Activated CD4-positive, alpha-beta memory T cell treated with anti-CD3 and anti-CD28 coated beads, Interleukin-2, amount 10 ng/mL, durations not matched to agents 7 days and 5 days (primary cell): ENCODE data around the gene FOLR2. TPM values are rescaled to one million over a fixed set of nuclear protein-coding genes. Genes with fewer than 3 reads are reported as not detected.
"Not testable (repeated sequence)": the region's sequence is repeated elsewhere in the genome, so short reads cannot be mapped to it uniquely, and the experiment has no call there.

Source experiments
- CTCF ChIA-PET: fragments of 350-600 bp; sonication (Branson Sonifier 250); formaldehyde crosslinking; loops from one replicate; lab custom pipeline; 2021; ENCODE audit warnings: antibody characterized with exemption, inconsistent platforms; lab: Charles Lee
- POLR2A ChIA-PET: fragments of 350-600 bp; sonication (Branson Sonifier 250); formaldehyde crosslinking; loops from one replicate; lab custom pipeline; 2021; ENCODE audit warnings: antibody characterized with exemption; lab: Charles Lee
- DNase-seq: peaks from one replicate; pipeline ENCODE4 v3.0.0-alpha.2; 2020
- H3K27ac Mint-ChIP-seq: one replicate; pipeline ENCODE4 v1.8.0; 2021; ENCODE audit warnings: mild to moderate bottlenecking, mixed read lengths
- H3K27me3 Mint-ChIP-seq: one replicate; pipeline ENCODE4 v1.8.0; 2021; ENCODE audit warnings: mixed read lengths
- H3K36me3 Mint-ChIP-seq: one replicate; pipeline ENCODE4 v1.8.0; 2021; ENCODE audit warnings: low read depth, mixed read lengths
- H3K4me1 Mint-ChIP-seq: one replicate; pipeline ENCODE4 v1.8.0; 2021; ENCODE audit warnings: mixed read lengths
- H3K4me3 Mint-ChIP-seq: one replicate; pipeline ENCODE4 v1.8.0; 2021; ENCODE audit warnings: mild to moderate bottlenecking, mixed read lengths
- H3K9me3 Mint-ChIP-seq: one replicate; pipeline ENCODE4 v1.8.0; 2021; ENCODE audit warnings: mixed read lengths
- total RNA-seq, 2 experiments: library from RNA; stranded (reverse); gene quantifications; one replicate each; pipeline ENCODE4 v1.2.3, GENCODE V29; 2021

FOLR2 gene
- total RNA-seq = not detected

DNA sequence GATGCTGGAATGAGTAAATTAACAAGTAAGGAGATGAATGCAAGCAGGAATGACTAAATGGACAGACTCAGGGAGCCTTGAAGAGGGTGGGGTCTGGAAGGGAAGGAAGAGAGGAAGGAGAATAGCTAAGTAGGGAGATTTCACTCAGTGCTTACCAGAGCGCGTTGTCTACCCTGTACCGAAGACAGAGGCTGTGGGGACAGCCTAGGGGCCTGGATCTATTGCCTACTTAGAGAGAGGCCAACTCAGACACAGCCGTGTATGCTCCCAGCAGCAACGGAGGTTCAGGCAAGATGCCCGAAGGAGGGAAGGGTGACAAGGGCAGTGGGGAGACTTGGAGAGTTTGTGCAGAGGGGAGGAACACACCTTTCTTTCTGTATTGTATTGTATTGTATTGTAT lies at the start of gene FOLR2:
FOLR2 (plus strand) TSS at position 157 of the 400 bp plus-strand sequence. CDS start 1,791 bp downstream, outside the sequence.
- Mint-ChIP-seq H3K36me3 (no peaks in the 10 kb centered on the region), H3K9me3 (no peaks in the 10 kb centered on the region), H3K4me3 (no peak within 1 kb of the TSS), H3K27me3 (peaks cover 47% of the 10 kb centered on the region), H3K27ac (no peak within 1 kb of the TSS), H3K4me1 (peaks cover 17% of the 10 kb centered on the region)
- ChIA-PET POLR2A (no interaction called here), CTCF (interaction anchor here (1.3 kb wide), 1 partner anchor 199 kb away, joined by 3 read pairs; no protein-coding TSS in a partner anchor)
- DNase-seq = no peak

DNA sequence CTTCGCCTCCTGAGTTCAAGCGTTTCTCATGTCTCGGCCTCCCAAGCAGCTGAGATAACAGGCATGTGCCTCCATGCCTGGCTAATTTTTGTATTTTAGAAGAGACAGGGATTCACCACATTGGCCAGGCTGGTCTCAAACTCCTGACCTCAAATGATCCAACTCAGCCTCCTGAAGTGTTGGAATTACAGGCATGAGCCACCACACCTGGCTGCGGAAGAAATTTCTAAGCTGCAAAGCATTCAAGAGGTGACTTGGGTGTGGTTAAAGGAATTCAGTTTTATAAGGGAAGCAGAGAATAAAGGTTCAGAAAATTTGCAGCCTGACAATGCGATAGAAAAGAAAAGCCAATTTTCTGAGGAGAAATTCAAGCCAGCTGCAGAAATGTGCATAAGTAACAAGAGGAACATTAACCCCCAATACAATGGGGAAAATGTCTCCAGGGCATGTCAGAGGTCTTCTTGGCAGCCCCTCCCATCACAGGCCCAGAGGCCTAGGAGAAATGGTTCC lies 47.5 kb upstream of the FOLR2 start:
- H3K27ac Mint-ChIP-seq, CTCF ChIA-PET, H3K4me3 Mint-ChIP-seq, H3K4me1 Mint-ChIP-seq, H3K9me3 Mint-ChIP-seq, H3K36me3 Mint-ChIP-seq, H3K27me3 Mint-ChIP-seq, POLR2A ChIA-PET, DNase-seq: not testable (repeated sequence)

DNA sequence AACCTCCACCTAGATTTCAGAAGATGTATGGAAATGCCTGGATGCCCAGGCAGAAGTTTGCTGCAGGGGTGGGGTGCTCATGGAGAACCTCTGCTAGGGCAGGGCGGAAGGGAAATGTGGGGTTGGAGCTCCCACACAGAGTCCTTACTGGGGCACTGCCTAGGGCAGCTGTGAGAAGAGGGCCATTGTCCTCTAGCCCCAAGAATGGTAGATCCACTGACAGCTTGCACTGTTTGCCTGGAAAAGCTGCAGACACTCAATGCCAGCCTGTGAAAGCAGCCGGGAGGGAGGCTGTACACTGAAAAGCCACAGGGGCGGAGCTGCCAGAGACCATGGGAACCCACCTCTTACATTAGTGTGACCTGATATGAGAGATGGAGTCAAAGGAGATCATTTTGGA lies 46.8 kb upstream of the FOLR2 start:
- H3K27me3 Mint-ChIP-seq, POLR2A ChIA-PET, H3K27ac Mint-ChIP-seq, DNase-seq, H3K4me1 Mint-ChIP-seq, H3K4me3 Mint-ChIP-seq, H3K9me3 Mint-ChIP-seq, H3K36me3 Mint-ChIP-seq, CTCF ChIA-PET: not testable (repeated sequence)

DNA sequence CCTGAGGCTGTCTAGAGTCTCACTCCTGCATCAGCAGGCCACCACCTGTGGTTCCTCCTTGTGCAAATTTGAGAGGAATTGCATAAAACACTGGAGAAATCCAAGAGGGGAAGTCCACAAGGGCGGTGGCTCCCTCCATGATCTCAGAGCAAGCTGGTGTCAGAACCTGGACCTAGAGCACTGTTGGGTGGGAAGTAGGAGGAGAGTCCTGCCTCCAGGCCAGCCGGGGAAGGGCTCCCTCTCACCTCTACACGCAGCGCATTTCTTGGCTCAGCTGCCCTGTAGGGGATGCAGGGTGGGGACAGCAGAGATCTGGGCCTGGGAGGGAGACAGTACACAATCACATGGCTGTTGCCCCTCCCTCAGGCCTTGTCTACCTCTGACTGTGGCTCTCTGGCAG lies 44.6 kb upstream of the FOLR2 start:
- H3K9me3 Mint-ChIP-seq, H3K27ac Mint-ChIP-seq, H3K27me3 Mint-ChIP-seq, DNase-seq, POLR2A ChIA-PET, H3K4me3 Mint-ChIP-seq, H3K4me1 Mint-ChIP-seq, CTCF ChIA-PET, H3K36me3 Mint-ChIP-seq: not testable (repeated sequence)

DNA sequence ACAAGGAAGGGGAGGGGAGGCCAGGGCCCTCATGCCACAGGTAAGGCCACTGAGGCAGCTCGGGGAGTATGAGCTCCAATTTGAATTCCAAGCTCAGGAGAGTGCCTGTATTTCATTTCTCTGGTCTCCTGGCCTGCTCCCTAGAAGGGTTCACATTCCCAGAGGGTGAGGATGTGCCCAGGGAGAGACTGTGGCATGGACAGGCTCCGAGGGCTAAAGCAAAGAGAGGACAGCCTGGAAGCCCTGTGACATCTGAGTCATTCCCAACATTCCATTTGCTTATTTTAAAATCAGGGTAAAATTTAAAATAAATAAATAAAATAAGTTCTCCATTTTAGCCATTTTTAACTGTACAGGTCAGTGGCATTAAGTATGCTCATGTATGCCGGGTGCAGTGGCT lies 43.3 kb upstream of the FOLR2 start:
- no peak for DNase-seq
- H3K4me1 Mint-ChIP-seq = peaks cover 4% of the 10 kb centered on the region
- no peak overlapping the region for H3K27ac Mint-ChIP-seq
- ChIA-PET POLR2A (no interaction called here), CTCF (no interaction called here)
- no peak overlapping the region for H3K4me3 Mint-ChIP-seq
- H3K9me3 Mint-ChIP-seq = no peaks in the 10 kb centered on the region
- H3K36me3 Mint-ChIP-seq = no peaks in the 10 kb centered on the region
- H3K27me3 Mint-ChIP-seq = peaks cover 3% of the 10 kb centered on the region

DNA sequence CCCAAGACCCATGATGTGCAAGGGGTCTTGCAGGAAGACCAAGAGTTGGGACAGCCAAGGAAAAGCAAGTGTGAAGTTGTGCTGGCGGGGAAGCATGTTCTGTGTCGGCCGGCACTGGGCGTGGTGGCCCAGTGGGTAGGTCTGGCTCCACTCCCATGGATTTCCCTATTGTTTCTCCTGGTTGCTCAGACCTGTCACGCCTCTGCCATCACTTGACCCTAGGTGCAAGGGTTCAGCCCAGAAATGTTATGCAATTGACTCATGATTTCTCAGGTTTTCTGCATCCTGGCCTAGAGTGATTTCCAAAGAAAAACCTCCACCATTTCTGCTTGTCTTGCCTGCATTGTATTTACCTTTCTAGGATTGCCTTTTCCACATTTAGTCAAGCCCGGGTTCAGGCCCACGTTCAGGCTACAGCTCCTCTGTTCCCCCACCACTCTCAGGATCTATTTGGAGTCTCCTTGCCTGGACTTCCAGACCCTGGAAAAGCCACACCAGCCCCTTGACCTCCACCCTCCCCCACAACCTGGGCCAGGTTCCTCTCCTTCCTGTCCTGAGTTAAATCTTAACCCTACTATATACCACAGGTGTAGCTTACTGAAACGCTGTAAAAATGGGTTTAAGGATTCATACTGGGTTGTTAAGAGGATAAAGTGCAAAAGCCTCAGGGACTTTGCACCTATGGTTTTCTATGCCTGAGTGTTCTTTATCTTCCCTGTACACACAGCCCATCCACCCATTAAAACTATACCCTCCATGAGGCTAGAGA lies 42.1 kb upstream of the FOLR2 start:
- ChIA-PET CTCF (no interaction called here), POLR2A (no interaction called here)
- Mint-ChIP-seq H3K27ac (no peak overlapping the region), H3K9me3 (no peaks in the 10 kb centered on the region), H3K4me3 (no peak overlapping the region), H3K27me3 (peaks cover 3% of the 10 kb centered on the region), H3K36me3 (no peaks in the 10 kb centered on the region), H3K4me1 (peaks cover 4% of the 10 kb centered on the region)
- DNase-seq = no peak

DNA sequence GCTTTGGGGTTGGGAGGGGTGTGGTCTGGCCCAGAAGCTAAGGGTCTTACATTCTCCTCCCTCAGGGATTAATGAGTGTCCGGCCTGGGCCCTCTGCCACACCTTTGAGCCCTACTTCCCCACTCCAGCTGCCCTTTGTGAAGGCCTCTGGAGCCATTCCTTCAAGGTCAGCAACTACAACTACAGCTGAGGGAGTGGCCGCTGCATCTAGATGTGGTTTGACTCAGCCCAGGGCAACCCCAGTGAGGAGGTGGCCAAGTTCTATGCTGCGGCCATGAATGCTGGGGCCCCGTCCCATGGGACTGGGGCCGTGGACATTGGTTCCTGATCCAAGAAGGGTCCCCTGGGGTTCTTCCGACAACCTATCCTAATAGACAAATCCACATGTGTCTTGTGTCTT lies 38.9 kb upstream of the FOLR2 start:
- H3K27me3 Mint-ChIP-seq = peaks cover 12% of the 10 kb centered on the region
- no peaks in the 10 kb centered on the region for H3K9me3 Mint-ChIP-seq
- H3K4me3 Mint-ChIP-seq = no peak overlapping the region
- no peak overlapping the region for H3K27ac Mint-ChIP-seq
- DNase-seq = no peak
- ChIA-PET POLR2A (no interaction called here), CTCF (interaction anchor here (0.7 kb wide), 1 partner anchor 934 kb away, joined by 3 read pairs; no protein-coding TSS in a partner anchor)
- peaks cover 10% of the 10 kb centered on the region for H3K4me1 Mint-ChIP-seq
- H3K36me3 Mint-ChIP-seq = no peaks in the 10 kb centered on the region

DNA sequence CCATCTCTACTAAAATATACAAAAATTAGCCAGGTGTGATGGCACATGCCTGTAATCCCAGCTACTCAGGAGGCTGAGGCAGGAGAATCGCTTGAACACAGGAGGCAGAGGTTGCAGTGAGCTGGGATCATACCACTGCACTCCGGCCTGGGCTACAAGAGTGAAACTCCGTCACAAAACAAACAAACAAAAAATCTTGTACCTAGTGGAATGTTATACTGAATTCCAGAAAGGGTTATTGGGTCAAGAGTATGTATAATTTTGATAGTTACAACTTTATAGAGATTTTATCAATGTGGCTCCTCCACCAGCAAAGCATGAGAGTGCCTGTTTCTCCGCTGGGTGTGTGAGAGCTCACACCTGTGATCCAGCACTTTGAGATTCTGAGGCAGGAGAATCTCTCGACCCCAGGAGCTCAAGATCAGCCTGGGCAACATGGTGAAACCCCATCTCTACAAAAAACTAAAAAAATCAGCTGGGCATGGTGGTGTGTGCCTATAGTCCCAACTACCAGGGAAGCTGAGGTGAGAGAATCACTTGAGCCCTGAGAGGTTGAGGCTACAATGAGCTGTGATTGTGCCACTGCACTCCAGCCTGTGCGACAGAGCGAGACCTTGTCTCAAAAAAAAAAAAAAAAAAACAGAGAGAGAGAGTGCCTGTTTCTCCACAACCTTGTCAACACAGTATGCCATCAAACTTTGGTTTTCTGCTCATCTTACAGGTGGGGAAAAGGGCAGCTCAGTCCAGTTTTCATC lies 37.4 kb upstream of the FOLR2 start:
- Mint-ChIP-seq H3K9me3 (no peaks in the 10 kb centered on the region), H3K27me3 (peaks cover 16% of the 10 kb centered on the region), H3K4me1 (peaks cover 10% of the 10 kb centered on the region), H3K4me3 (no peak overlapping the region), H3K36me3 (no peaks in the 10 kb centered on the region), H3K27ac (no peak overlapping the region)
- DNase-seq = no peak
- CTCF ChIA-PET = interaction anchor here (0.7 to 2.0 kb wide), 3 partner anchors 103 to 201 kb away, joined by 3 to 8 read pairs (median 3); no protein-coding TSS in a partner anchor
- POLR2A ChIA-PET = no interaction called here

DNA sequence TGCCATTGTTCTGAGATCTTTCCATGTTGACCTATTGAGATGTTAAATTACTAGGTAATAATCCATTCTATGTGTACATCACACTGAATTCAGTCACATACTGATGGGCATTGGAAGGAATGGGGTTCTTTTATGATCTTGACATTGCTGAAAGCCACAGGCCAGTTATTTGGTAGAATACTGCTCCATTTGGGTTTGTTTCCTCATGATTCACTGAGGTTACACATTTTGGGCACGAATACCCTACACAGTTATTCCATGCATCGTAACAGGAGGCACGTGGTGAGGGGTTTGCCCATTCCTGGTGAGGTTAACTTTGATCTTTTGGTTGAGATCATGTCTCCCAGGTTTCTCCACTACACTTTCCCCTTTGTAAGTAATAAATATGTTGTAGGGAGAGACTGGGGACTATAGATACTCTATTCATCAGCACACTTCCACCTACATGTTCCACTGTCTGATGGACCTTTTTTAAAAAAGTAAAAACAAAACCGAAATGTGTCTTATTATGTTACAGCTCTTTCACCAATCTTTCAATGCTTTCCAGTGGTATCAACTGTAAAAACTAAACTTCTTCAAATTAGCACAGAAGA lies 36.7 kb upstream of the FOLR2 start:
- peaks cover 10% of the 10 kb centered on the region for H3K4me1 Mint-ChIP-seq
- peaks cover 13% of the 10 kb centered on the region for H3K27me3 Mint-ChIP-seq
- ChIA-PET POLR2A (no interaction called here), CTCF (interaction anchor here (0.7 to 2.0 kb wide), 4 partner anchors 103 to 292 kb away, joined by 3 to 8 read pairs (median 3); no protein-coding TSS in a partner anchor)
- H3K36me3 Mint-ChIP-seq = no peaks in the 10 kb centered on the region
- H3K27ac Mint-ChIP-seq = no peak overlapping the region
- no peak overlapping the region for H3K4me3 Mint-ChIP-seq
- no peak for DNase-seq
- no peaks in the 10 kb centered on the region for H3K9me3 Mint-ChIP-seq

DNA sequence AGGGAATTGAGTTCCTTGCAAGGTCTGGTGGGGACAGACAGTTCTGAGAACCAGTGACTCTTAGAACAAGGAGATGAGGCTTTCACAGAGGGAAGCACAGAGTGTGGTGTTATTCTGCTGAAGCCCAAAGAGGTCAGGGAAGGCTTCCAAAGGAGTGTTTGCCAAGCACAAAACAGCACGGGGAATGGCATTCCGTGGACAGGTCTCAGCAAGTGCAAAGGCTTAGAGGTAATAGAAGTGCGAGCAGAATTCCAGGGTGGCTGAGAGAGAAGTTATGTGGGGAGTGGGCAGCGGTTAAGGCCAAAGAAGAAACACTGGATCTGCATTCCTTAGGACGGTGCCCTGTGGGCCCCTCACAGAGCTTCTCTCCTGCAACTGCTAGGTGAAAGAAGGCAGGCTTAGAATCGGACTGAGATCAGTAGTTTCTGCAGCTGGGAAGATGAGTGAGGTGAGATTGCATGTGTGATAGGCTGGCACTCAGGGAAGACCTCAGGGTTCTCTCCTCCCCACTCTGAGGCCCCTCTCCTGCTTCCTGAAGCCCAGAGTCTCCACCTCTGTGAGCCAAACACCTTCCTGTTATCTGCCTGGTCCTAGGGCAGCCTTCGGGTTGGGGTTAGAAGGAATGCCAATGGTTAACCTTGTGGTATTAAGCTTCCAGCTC lies 35.6 kb upstream of the FOLR2 start:
- H3K4me1 Mint-ChIP-seq = peaks cover 10% of the 10 kb centered on the region
- CTCF ChIA-PET = interaction anchor here (1.1 kb wide), 1 partner anchor 156 kb away, joined by 3 read pairs; no protein-coding TSS in a partner anchor
- H3K27me3 Mint-ChIP-seq = peaks cover 13% of the 10 kb centered on the region
- DNase-seq, H3K9me3 Mint-ChIP-seq, H3K4me3 Mint-ChIP-seq, H3K27ac Mint-ChIP-seq, POLR2A ChIA-PET, H3K36me3 Mint-ChIP-seq: not testable (repeated sequence)

DNA sequence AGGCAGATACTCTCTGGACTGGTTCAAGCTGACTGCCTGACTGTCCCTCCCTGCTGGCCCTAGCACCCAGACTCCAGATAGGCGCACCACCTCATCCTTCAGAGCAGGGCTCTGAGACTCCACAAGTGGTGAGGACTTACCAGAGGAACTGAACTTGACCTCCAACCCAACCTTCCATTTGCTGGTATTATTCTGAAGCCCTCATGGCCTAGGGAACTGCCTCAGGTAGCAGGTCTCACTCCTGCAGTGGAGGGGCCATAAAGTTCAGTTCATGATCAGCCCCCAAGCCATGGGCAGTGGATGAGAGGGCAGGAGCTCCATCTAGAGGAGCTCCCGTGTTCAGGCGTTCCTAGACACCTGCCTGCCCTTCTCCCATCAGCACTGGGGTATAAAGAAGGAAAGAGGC lies 35.0 kb upstream of the FOLR2 start:
- H3K27me3 Mint-ChIP-seq = peaks cover 13% of the 10 kb centered on the region
- H3K27ac Mint-ChIP-seq, POLR2A ChIA-PET, DNase-seq, H3K4me3 Mint-ChIP-seq, H3K36me3 Mint-ChIP-seq, H3K9me3 Mint-ChIP-seq: not testable (repeated sequence)
- H3K4me1 Mint-ChIP-seq = peaks cover 10% of the 10 kb centered on the region
- CTCF ChIA-PET = interaction anchor here (0.8 to 1.1 kb wide), 2 partner anchors 14 to 156 kb away, joined by 3 to 4 read pairs; no protein-coding TSS in a partner anchor

DNA sequence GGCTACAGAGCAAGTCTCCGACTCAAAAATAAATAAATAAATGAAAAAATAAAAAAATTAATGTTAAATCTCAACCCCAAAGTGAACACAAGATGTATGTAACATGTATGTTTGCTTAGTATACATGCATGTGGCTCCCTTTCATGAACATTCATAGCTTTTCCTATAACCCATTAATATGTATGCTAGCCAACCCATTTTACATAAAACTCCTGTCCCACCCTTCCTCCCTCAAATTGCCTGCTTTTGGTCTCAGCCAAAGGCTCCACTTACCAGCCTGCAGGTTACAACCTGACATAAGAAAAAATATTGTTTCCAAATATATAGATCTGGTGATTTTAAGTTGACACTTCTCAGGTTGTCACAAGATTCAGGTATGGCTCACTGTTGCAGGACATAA lies 28.3 kb upstream of the FOLR2 start:
- CTCF ChIA-PET = interaction anchor here (1.5 kb wide), 1 partner anchor 243 kb away, joined by 3 read pairs; no protein-coding TSS in a partner anchor
- POLR2A ChIA-PET = no interaction called here
- Mint-ChIP-seq H3K4me1 (no peaks in the 10 kb centered on the region), H3K36me3 (no peaks in the 10 kb centered on the region), H3K27ac (no peak overlapping the region), H3K4me3 (no peak overlapping the region), H3K9me3 (no peaks in the 10 kb centered on the region), H3K27me3 (peaks cover 5% of the 10 kb centered on the region)
- no peak for DNase-seq
